COLO668 (cell line): ENCODE data around the gene SH3TC2.

Experiments used
- DNase-seq: peaks from one replicate; lab custom pipeline; 2025; ENCODE audit not compliant: unreplicated experiment; lab: John Stamatoyannopoulos, UW

Gene SH3TC2

GRCh38 chr5:148974642-148975327 is 88.1 kb downstream of the SH3TC2 start:
- no peak for DNase-seq

GRCh38 chr5:148973455-148973854 is 89.4 kb downstream of the SH3TC2 start:
- DNase-seq: no peak

GRCh38 chr5:148972974-148973374 is 89.9 kb downstream of the SH3TC2 start:
- DNase-seq: no peak

GRCh38 chr5:148972396-148972795 is 90.5 kb downstream of the SH3TC2 start:
- no peak for DNase-seq

- DNase-seq: no peak
These were observed 92.0 kb downstream of the SH3TC2 start for GRCh38 chr5:148970876-148971275.

GRCh38 chr5:148970228-148970627 is 92.6 kb downstream of the SH3TC2 start:
- no peak for DNase-seq

GRCh38 chr5:148969291-148969690 is 93.6 kb downstream of the SH3TC2 start:
- no peak for DNase-seq

- DNase-seq: no peak
These were observed 94.6 kb downstream of the SH3TC2 start for GRCh38 chr5:148968311-148968710.

- no peak for DNase-seq
These were observed 95.1 kb downstream of the SH3TC2 start for GRCh38 chr5:148967783-148968182.

- DNase-seq: no peak
These were observed 95.9 kb downstream of the SH3TC2 start for GRCh38 chr5:148966938-148967337.

GRCh38 chr5:148966348-148966747 is 96.5 kb downstream of the SH3TC2 start:
- DNase-seq: no peak

GRCh38 chr5:148965511-148966265 is 97.2 kb downstream of the SH3TC2 start:
- no peak for DNase-seq

- no peak for DNase-seq
These were observed 99.2 kb downstream of the SH3TC2 start for GRCh38 chr5:148963664-148964063.

GRCh38 chr5:148962761-148963324 is 100.0 kb downstream of the SH3TC2 start:
- no peak for DNase-seq

- no peak for DNase-seq
These were observed 100.7 kb downstream of the SH3TC2 start for GRCh38 chr5:148962200-148962550.

GRCh38 chr5:148961261-148962199 is 101.3 kb downstream of the SH3TC2 start:
- DNase-seq: no peak

GRCh38 chr5:148960070-148960769 is 102.6 kb downstream of the SH3TC2 start:
- no peak for DNase-seq

GRCh38 chr5:148957591-148958202 is 105.2 kb downstream of the SH3TC2 start:
- DNase-seq: no peak

- no peak for DNase-seq
These were observed 106.1 kb downstream of the SH3TC2 start for GRCh38 chr5:148956477-148957385.
